ENCODE measurements around the gene ACAD9. TPM values are rescaled to one million over a fixed set of nuclear protein-coding genes. Genes with fewer than 3 reads are reported as not detected.

Gene ACAD9
- polyA plus RNA-seq, 1 of the 3 experiments (the other 2 are of a cell fraction): 41.9 TPM

- Histone ChIP-seq H3K4me3 (ENCODE audit: low read depth in 2 of 2, low read length in 1 of 2) (no peak overlapping the region), H3K27me3 (ENCODE audit: insufficient read depth) (no peaks in the 10 kb centered on the region), H3K9ac (no peak overlapping the region), H3K79me2 (ENCODE audit: insufficient read depth) (no peaks in the 10 kb centered on the region), H3K4me1 (ENCODE audit: control insufficient read depth in 1 of 2, insufficient read depth in 2 of 2, low read depth in 1 of 2, low read length in 1 of 2) (peaks cover 0 to 14% of the 10 kb centered on the region in 2 experiments; a peak in 1 of 4 replicates), H2AFZ (ENCODE audit: low read depth) (no peak overlapping the region), H4K20me1 (ENCODE audit: insufficient read depth) (no peaks in the 10 kb centered on the region), H3K36me3 (replicated peaks in 1 of 2; ENCODE audit: control insufficient read depth in 1 of 2, insufficient read depth in 2 of 2, low read length in 1 of 2) (no peaks in the 10 kb centered on the region), H3K4me2 (no peak overlapping the region), H3K9me2 (no peaks in the 10 kb centered on the region), H3K27ac (ENCODE audit: low read depth in 2 of 2, low read length in 1 of 2) (no peak overlapping the region), H3F3A (replicated peaks; ENCODE audit: insufficient read depth) (no peaks in the 10 kb centered on the region), H3K9me3 (0 out of 2 replicates have a peak, but pooled peaks cover 6% of the 10 kb centered on the region)
- TF ChIP-seq YY1 (IDR thresholded peaks at IDR 0.05; ENCODE audit: low read depth) (no peak), CHD2 (IDR thresholded peaks at IDR 0.05; ENCODE audit: low read length, partially characterized antibody) (no peak), MEF2A (IDR thresholded peaks at IDR 0.05; ENCODE audit: borderline replicate concordance, low read depth) (no peak), RFX5 (IDR thresholded peaks at IDR 0.05; ENCODE audit: low read length) (no peak), RAD21 (IDR thresholded peaks at IDR 0.05; ENCODE audit: low read length) (no peak), NRF1 (IDR thresholded peaks at IDR 0.05; ENCODE audit: low read depth, low read length) (no peak)
- TF ChIP-seq, protein P1, sequence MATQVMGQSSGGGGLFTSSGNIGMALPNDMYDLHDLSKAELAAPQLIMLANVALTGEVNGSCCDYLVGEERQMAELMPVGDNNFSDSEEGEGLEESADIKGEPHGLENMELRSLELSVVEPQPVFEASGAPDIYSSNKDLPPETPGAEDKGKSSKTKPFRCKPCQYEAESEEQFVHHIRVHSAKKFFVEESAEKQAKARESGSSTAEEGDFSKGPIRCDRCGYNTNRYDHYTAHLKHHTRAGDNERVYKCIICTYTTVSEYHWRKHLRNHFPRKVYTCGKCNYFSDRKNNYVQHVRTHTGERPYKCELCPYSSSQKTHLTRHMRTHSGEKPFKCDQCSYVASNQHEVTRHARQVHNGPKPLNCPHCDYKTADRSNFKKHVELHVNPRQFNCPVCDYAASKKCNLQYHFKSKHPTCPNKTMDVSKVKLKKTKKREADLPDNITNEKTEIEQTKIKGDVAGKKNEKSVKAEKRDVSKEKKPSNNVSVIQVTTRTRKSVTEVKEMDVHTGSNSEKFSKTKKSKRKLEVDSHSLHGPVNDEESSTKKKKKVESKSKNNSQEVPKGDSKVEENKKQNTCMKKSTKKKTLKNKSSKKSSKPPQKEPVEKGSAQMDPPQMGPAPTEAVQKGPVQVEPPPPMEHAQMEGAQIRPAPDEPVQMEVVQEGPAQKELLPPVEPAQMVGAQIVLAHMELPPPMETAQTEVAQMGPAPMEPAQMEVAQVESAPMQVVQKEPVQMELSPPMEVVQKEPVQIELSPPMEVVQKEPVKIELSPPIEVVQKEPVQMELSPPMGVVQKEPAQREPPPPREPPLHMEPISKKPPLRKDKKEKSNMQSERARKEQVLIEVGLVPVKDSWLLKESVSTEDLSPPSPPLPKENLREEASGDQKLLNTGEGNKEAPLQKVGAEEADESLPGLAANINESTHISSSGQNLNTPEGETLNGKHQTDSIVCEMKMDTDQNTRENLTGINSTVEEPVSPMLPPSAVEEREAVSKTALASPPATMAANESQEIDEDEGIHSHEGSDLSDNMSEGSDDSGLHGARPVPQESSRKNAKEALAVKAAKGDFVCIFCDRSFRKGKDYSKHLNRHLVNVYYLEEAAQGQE (IDR thresholded peaks at IDR 0.05; ENCODE audit: low read depth, low read length): no peak
- TF ChIP-seq, protein P2, sequence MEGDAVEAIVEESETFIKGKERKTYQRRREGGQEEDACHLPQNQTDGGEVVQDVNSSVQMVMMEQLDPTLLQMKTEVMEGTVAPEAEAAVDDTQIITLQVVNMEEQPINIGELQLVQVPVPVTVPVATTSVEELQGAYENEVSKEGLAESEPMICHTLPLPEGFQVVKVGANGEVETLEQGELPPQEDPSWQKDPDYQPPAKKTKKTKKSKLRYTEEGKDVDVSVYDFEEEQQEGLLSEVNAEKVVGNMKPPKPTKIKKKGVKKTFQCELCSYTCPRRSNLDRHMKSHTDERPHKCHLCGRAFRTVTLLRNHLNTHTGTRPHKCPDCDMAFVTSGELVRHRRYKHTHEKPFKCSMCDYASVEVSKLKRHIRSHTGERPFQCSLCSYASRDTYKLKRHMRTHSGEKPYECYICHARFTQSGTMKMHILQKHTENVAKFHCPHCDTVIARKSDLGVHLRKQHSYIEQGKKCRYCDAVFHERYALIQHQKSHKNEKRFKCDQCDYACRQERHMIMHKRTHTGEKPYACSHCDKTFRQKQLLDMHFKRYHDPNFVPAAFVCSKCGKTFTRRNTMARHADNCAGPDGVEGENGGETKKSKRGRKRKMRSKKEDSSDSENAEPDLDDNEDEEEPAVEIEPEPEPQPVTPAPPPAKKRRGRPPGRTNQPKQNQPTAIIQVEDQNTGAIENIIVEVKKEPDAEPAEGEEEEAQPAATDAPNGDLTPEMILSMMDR (IDR thresholded peaks at IDR 0.05): no peak
- ChIA-PET CTCF (interaction anchor here (1.0 to 2.4 kb wide), 4 partner anchors 170 to 248 kb away, joined by 3 to 12 read pairs (median 4); no protein-coding TSS in a partner anchor), POLR2A (no interaction called here)
- no peak for DNase-seq
- WGBS (ENCODE audit: low lambda C conversion rate): 27% methylated on average over 2 of the region's 4 CpGs
These were observed 27.8 kb upstream of the ACAD9 start for GRCh38 chr3:128851601-128852000.

- Histone ChIP-seq H3K27me3 (ENCODE audit: insufficient read depth) (no peaks in the 10 kb centered on the region), H3F3A (replicated peaks; ENCODE audit: insufficient read depth) (no peaks in the 10 kb centered on the region), H4K20me1 (ENCODE audit: insufficient read depth) (no peaks in the 10 kb centered on the region), H3K4me1 (ENCODE audit: control insufficient read depth in 1 of 2, insufficient read depth in 2 of 2, low read depth in 1 of 2, low read length in 1 of 2) (peaks cover 0 to 13% of the 10 kb centered on the region in 2 experiments; a peak in 1 of 4 replicates), H3K36me3 (replicated peaks in 1 of 2; ENCODE audit: control insufficient read depth in 1 of 2, insufficient read depth in 2 of 2, low read length in 1 of 2) (no peaks in the 10 kb centered on the region), H3K4me3 (ENCODE audit: low read depth in 2 of 2, low read length in 1 of 2) (no peak overlapping the region), H3K9me2 (no peaks in the 10 kb centered on the region), H2AFZ (ENCODE audit: low read depth) (no peak overlapping the region), H3K4me2 (no peak overlapping the region), H3K9ac (no peak overlapping the region), H3K79me2 (ENCODE audit: insufficient read depth) (no peaks in the 10 kb centered on the region), H3K27ac (ENCODE audit: low read depth in 2 of 2, low read length in 1 of 2) (no peak overlapping the region), H3K9me3 (0 out of 2 replicates have a peak, but pooled peaks cover 6% of the 10 kb centered on the region)
- CTCF ChIA-PET: interaction anchor here (0.8 to 2.9 kb wide), 3 partner anchors 173 to 236 kb away, joined by 3 to 12 read pairs (median 10); no protein-coding TSS in a partner anchor
- TF ChIP-seq RAD21 (IDR thresholded peaks at IDR 0.05; ENCODE audit: low read length) (no peak), ELF1 (IDR thresholded peaks at IDR 0.05) (no peak), RCOR1 (IDR thresholded peaks at IDR 0.05; ENCODE audit: low read length) (no peak)
- TF ChIP-seq, protein P3, sequence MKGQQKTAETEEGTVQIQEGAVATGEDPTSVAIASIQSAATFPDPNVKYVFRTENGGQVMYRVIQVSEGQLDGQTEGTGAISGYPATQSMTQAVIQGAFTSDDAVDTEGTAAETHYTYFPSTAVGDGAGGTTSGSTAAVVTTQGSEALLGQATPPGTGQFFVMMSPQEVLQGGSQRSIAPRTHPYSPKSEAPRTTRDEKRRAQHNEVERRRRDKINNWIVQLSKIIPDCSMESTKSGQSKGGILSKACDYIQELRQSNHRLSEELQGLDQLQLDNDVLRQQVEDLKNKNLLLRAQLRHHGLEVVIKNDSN (IDR thresholded peaks at IDR 0.05; ENCODE audit: borderline replicate concordance, low read depth): no peak
- TF ChIP-seq, protein P4, sequence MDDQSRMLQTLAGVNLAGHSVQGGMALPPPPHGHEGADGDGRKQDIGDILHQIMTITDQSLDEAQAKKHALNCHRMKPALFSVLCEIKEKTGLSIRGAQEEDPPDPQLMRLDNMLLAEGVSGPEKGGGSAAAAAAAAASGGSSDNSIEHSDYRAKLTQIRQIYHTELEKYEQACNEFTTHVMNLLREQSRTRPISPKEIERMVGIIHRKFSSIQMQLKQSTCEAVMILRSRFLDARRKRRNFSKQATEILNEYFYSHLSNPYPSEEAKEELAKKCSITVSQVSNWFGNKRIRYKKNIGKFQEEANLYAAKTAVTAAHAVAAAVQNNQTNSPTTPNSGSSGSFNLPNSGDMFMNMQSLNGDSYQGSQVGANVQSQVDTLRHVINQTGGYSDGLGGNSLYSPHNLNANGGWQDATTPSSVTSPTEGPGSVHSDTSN (IDR thresholded peaks at IDR 0.05): no peak
- TF ChIP-seq, protein P5, sequence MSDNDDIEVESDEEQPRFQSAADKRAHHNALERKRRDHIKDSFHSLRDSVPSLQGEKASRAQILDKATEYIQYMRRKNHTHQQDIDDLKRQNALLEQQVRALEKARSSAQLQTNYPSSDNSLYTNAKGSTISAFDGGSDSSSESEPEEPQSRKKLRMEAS (IDR thresholded peaks at IDR 0.05; ENCODE audit: low read depth): no peak
- POLR2A ChIA-PET: no interaction called here
- no peak for DNase-seq
- WGBS (ENCODE audit: low lambda C conversion rate): 100% methylated on average over 3 of the region's 5 CpGs
These were observed 25.6 kb upstream of the ACAD9 start for GRCh38 chr3:128853826-128854225.

All from SK-N-SH (cell line).